Calu3 (cell line): Measurements from ENCODE around the gene PCDHA1. TPM values are rescaled to one million over a fixed set of nuclear protein-coding genes. Genes with fewer than 3 reads are reported as not detected.
"Not testable (repeated sequence)": the region's sequence is repeated elsewhere in the genome, so short reads cannot be mapped to it uniquely, and the experiment has no call there.

Source experiments
- BruUV-seq: library from RNA; stranded (reverse); fragments of 400-500 nt; replicated peaks from 2 replicates; lab custom pipeline; 2021; lab: Mats Ljungman, UMichigan
- CTCF ChIA-PET: fragments of 300-600 bp; sonication (Branson Sonifier 250); formaldehyde crosslinking; loops from one replicate; lab custom pipeline; 2022; ENCODE audit warnings: antibody characterized with exemption; lab: Charles Lee
- DNase-seq: peaks from one replicate; pipeline ENCODE4 v3.0.0; 2022
- H3K27ac Mint-ChIP-seq: one replicate; pipeline ENCODE4 v1.8.0; 2022; ENCODE audit warnings: mixed read lengths; ENCODE audit not compliant: unreplicated experiment
- H3K27me3 Mint-ChIP-seq: one replicate; pipeline ENCODE4 v1.8.0; 2022; ENCODE audit warnings: mixed read lengths; ENCODE audit not compliant: unreplicated experiment
- H3K36me3 Mint-ChIP-seq: one replicate; pipeline ENCODE4 v1.8.0; 2022; ENCODE audit warnings: mild to moderate bottlenecking, moderate library complexity, mixed read lengths; ENCODE audit not compliant: insufficient read depth, unreplicated experiment
- H3K4me1 Mint-ChIP-seq: one replicate; pipeline ENCODE4 v1.8.0; 2022; ENCODE audit warnings: mild to moderate bottlenecking, low read depth, mixed read lengths; ENCODE audit not compliant: unreplicated experiment
- H3K4me3 Mint-ChIP-seq: one replicate; pipeline ENCODE4 v1.8.0; 2022; ENCODE audit warnings: mild to moderate bottlenecking, low read depth, moderate library complexity, mixed read lengths; ENCODE audit not compliant: unreplicated experiment
- H3K9me3 Mint-ChIP-seq: one replicate; pipeline ENCODE4 v1.8.0; 2022; ENCODE audit warnings: low read depth, mixed read lengths; ENCODE audit not compliant: unreplicated experiment
- intact Hi-C: fragments of 100-400 bp; cut with micrococcal nuclease; formaldehyde crosslinking; loops from one replicate; pipeline ENCODE4 v1.10.0; 2022; ENCODE audit not compliant: unreplicated experiment
- total RNA-seq: library from RNA; stranded (reverse); gene quantifications from 2 replicates; pipeline ENCODE4 v1.2.3, GENCODE V29; 2022
- TF ChIP-seq, protein P1 (sequence below): fragments of 200-600 bp; IDR thresholded peaks from one replicate; pipeline ENCODE4 v1.8.0; 2022; ENCODE audit warnings: antibody characterized with exemption; ENCODE audit not compliant: unreplicated experiment

The PCDHA1 gene
- total RNA-seq, 1 experiment from 2014 or later = 0.83 TPM

DNA sequence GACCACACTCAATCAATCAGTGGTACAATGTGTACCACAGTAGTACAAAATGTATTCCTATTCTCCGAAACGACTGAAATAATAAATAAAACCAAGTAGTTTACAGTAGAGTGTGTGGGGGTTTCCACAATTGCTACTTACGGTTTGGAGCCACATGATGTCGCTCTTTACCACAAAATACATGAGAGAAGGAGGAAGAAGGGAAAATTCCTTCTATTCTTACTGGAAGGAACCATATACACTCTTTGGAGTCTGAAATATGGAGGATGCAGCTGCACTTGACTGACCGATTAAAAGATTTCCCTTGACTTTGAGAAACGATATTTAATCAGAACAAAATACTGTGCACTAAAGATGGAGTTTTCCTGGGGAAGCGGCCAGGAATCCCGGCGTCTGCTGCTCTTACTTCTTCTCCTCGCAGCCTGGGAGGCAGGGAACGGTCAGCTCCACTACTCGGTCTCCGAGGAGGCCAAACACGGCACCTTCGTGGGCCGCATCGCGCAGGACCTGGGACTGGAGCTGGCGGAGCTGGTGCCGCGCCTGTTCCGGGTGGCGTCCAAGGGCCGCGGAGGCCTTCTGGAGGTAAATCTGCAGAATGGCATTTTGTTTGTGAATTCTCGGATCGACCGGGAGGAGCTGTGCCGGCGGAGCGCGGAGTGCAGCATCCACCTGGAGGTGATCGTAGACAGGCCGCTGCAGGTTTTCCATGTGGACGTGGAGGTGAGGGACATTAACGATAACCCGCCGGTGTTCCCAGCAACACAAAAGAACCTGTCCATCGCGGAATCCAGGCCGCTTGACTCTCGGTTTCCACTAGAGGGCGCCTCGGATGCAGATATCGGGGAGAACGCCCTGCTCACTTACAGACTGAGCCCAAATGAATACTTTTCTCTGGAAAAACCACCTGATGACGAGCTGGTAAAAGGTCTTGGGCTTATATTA, 21.2 kb downstream of the PCDHA1 start, which contains the start of gene PCDHA4:
Gene PCDHA4 (plus strand): TSS at position 235 of the 942 bp plus-strand sequence.
- Mint-ChIP-seq H3K4me1 (no peaks in the 10 kb centered on the region), H3K27me3 (no peaks in the 10 kb centered on the region), H3K4me3 (peak within 1 kb of the TSS; percentile 68), H3K27ac (no peak within 1 kb of the TSS), H3K9me3 (peaks cover 8% of the 10 kb centered on the region), H3K36me3 (peaks cover 15% of the 10 kb centered on the region)
- intact Hi-C loops = loop anchor here (1.0 to 10.0 kb wide), 2 partner anchors 75 to 748 kb away; partner anchors contain the start of gene PCDHA13
- CTCF ChIA-PET = interaction anchor here (0.7 to 2.6 kb wide), 4 partner anchors 10 to 234 kb away, joined by 3 to 8 read pairs (median 6); no protein-coding TSS in a partner anchor
- TF ChIP-seq, protein P1, sequence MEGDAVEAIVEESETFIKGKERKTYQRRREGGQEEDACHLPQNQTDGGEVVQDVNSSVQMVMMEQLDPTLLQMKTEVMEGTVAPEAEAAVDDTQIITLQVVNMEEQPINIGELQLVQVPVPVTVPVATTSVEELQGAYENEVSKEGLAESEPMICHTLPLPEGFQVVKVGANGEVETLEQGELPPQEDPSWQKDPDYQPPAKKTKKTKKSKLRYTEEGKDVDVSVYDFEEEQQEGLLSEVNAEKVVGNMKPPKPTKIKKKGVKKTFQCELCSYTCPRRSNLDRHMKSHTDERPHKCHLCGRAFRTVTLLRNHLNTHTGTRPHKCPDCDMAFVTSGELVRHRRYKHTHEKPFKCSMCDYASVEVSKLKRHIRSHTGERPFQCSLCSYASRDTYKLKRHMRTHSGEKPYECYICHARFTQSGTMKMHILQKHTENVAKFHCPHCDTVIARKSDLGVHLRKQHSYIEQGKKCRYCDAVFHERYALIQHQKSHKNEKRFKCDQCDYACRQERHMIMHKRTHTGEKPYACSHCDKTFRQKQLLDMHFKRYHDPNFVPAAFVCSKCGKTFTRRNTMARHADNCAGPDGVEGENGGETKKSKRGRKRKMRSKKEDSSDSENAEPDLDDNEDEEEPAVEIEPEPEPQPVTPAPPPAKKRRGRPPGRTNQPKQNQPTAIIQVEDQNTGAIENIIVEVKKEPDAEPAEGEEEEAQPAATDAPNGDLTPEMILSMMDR = peak; percentile 49
- peak; percentile 69 for DNase-seq
- BruUV-seq = TSS peak; percentile 37

DNA sequence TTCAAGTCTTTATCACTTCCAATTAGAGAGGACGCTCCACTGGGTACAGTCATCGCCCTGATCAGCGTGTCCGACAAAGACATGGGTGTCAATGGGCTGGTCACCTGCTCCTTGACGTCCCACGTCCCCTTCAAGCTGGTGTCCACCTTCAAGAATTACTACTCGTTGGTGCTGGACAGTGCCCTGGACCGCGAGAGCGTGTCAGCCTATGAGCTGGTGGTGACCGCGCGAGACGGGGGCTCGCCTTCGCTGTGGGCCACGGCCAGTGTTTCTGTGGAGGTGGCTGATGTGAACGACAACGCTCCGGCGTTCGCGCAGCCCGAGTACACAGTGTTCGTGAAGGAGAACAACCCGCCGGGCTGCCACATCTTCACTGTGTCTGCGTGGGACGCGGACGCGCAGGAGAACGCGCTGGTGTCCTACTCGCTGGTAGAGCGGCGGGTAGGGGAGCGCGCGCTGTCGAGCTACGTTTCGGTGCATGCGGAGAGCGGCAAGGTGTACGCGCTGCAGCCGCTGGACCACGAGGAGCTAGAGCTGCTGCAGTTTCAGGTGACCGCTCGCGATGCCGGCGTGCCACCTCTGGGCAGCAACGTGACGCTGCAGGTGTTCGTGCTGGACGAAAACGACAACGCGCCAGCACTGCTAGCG, 22.4 kb downstream of the PCDHA1 start:
- H3K4me1 Mint-ChIP-seq, DNase-seq, H3K4me3 Mint-ChIP-seq, H3K27me3 Mint-ChIP-seq, H3K27ac Mint-ChIP-seq, BruUV-seq: not testable (repeated sequence)
- Mint-ChIP-seq H3K36me3 (peaks cover 15% of the 10 kb centered on the region), H3K9me3 (peaks cover 16% of the 10 kb centered on the region)
- intact Hi-C loops = loop anchor here (10.0 kb wide), 1 partner anchor 746 kb away; no protein-coding TSS in a partner anchor
- CTCF ChIA-PET = interaction anchor here (0.7 to 1.1 kb wide), 2 partner anchors 231 to 233 kb away, joined by 3 to 6 read pairs; no protein-coding TSS in a partner anchor

DNA sequence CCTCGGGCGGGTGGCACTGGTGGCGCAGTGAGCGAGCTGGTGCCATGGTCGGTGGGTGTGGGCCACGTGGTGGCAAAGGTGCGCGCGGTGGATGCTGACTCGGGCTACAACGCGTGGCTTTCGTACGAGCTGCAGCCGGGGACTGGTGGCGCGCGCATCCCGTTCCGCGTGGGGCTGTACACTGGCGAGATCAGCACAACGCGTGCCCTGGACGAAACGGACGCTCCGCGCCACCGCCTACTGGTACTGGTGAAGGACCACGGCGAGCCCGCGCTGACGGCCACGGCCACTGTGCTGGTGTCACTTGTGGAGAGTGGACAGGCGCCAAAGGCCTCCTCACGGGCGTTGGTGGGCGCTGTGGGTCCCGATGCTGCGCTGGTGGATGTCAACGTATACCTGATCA, 22.9 kb downstream of the PCDHA1 start:
- Mint-ChIP-seq H3K9me3 (peaks cover 15% of the 10 kb centered on the region), H3K4me3 (no peak overlapping the region), H3K27me3 (no peaks in the 10 kb centered on the region), H3K27ac (no peak overlapping the region), H3K4me1 (no peaks in the 10 kb centered on the region), H3K36me3 (peaks cover 15% of the 10 kb centered on the region)
- no TSS peak for BruUV-seq
- DNase-seq = no peak
- CTCF ChIA-PET = no interaction called here
- intact Hi-C loops = loop anchor here (10.0 kb wide), 1 partner anchor 746 kb away; no protein-coding TSS in a partner anchor
- TF ChIP-seq, protein P1 = no peak

DNA sequence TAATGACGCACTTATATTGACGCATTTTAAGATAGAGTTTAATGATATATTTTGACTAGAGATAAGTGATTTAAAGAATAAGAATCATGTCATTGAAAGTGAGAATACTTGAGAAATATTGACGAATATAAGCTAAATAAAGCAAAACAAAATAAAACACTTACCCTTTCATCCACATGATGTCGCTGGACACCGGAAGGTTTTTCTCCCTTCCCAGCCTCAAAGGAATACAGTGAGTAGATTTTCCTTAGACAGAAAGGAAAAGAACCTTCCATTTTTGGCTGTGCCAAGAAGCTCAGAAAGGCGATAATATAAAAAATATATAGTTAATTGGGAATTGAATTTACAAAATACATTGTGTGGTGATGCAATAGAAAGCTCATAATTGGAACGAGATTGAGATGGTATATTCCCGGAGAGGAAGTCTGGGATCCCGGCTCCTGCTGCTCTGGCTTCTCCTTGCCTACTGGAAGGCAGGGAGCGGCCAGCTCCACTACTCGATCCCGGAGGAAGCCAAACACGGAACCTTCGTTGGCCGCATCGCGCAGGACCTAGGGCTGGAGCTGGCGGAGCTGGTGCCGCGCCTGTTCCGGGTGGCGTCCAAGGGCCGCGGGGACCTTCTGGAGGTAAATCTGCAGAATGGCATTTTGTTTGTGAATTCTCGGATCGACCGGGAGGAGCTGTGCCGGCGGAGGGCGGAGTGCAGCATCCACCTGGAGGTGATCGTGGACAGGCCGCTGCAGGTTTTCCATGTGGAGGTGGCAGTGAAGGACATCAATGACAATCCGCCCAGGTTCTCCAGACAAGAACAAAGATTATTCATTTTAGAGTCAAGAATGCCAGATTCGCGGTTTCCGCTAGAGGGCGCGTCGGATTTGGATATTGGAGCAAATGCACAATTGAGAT, 35.7 kb downstream of the PCDHA1 start, which contains the start of gene PCDHA5:
Gene PCDHA5 (plus strand): TSS at position 239 of the 906 bp plus-strand sequence.
- no TSS peak for BruUV-seq
- TF ChIP-seq, protein P1 = no peak
- no peak within 1 kb of the TSS for H3K27ac Mint-ChIP-seq
- H3K36me3 Mint-ChIP-seq = no peaks in the 10 kb centered on the region
- H3K4me1 Mint-ChIP-seq = no peaks in the 10 kb centered on the region
- H3K9me3 Mint-ChIP-seq = peaks cover 7% of the 10 kb centered on the region
- no peak within 1 kb of the TSS for H3K4me3 Mint-ChIP-seq
- CTCF ChIA-PET = no interaction called here
- intact Hi-C loops = no loop called here
- no peaks in the 10 kb centered on the region for H3K27me3 Mint-ChIP-seq
- no peak for DNase-seq
